ENCODE measurements around the gene CACNG5.

Gene CACNG5

GRCh38 chr17:66847704-66848103 lies 12.8 kb downstream of the CACNG5 start:
- no peak overlapping the region for H3K27ac ChIP-seq

GRCh38 chr17:66848496-66848895 lies 13.6 kb downstream of the CACNG5 start:
- no peak for DNase-seq (ENCODE audit: low read depth, low spot score)
- H3K27ac ChIP-seq: no peak overlapping the region

More at GRCh38 chr17:66847704-66848103, 12.8 kb downstream of the CACNG5 start:
- no peak for DNase-seq (ENCODE audit: low read depth, low spot score)

GRCh38 chr17:66849032-66849655 lies 14.2 kb downstream of the CACNG5 start:
- H3K27ac ChIP-seq: no peak overlapping the region
- no peak for DNase-seq (ENCODE audit: low read depth, low spot score)

GRCh38 chr17:66849851-66850580 lies 15.1 kb downstream of the CACNG5 start:
- no peak overlapping the region for H3K27ac ChIP-seq
- DNase-seq (ENCODE audit: low read depth, low spot score): no peak

- H3K27ac ChIP-seq: no peak overlapping the region
- no peak for DNase-seq (ENCODE audit: low read depth, low spot score)
Observed at GRCh38 chr17:66850692-66851091, 15.8 kb downstream of the CACNG5 start.

GRCh38 chr17:66855204-66855603 lies 20.3 kb downstream of the CACNG5 start:
- no peak for DNase-seq (ENCODE audit: low read depth, low spot score)

GRCh38 chr17:66858226-66859083 lies 23.5 kb downstream of the CACNG5 start:
- no peak overlapping the region for H3K27ac ChIP-seq
- DNase-seq (ENCODE audit: low read depth, low spot score): no peak

More at GRCh38 chr17:66855204-66855603, 20.3 kb downstream of the CACNG5 start:
- H3K27ac ChIP-seq: no peak overlapping the region

GRCh38 chr17:66859353-66859752 lies 24.4 kb downstream of the CACNG5 start:
- no peak overlapping the region for H3K27ac ChIP-seq
- no peak for DNase-seq (ENCODE audit: low read depth, low spot score)

GRCh38 chr17:66860204-66860603 lies 25.3 kb downstream of the CACNG5 start:
- no peak overlapping the region for H3K27ac ChIP-seq
- DNase-seq (ENCODE audit: low read depth, low spot score): no peak

GRCh38 chr17:66863820-66864219 lies 28.9 kb downstream of the CACNG5 start:
- no peak overlapping the region for H3K27ac ChIP-seq
- no peak for DNase-seq (ENCODE audit: low read depth, low spot score)

- DNase-seq (ENCODE audit: low read depth, low spot score): no peak
- no peak overlapping the region for H3K27ac ChIP-seq
Observed at GRCh38 chr17:66865151-66865550, 30.2 kb downstream of the CACNG5 start.

GRCh38 chr17:66873962-66874361 lies 39.0 kb downstream of the CACNG5 start:
- no peak overlapping the region for H3K27ac ChIP-seq
- no peak for DNase-seq (ENCODE audit: low read depth, low spot score)

- H3K27ac ChIP-seq: no peak overlapping the region
- DNase-seq (ENCODE audit: low read depth, low spot score): no peak
Observed at GRCh38 chr17:66884931-66885330, 50.0 kb downstream of the CACNG5 start.

- no peak for DNase-seq (ENCODE audit: low read depth, low spot score)
- no peak overlapping the region for H3K27ac ChIP-seq
Observed at GRCh38 chr17:66885417-66885816, 50.5 kb downstream of the CACNG5 start.

GRCh38 chr17:66889480-66890230 lies 54.7 kb downstream of the CACNG5 start:
- no peak for DNase-seq (ENCODE audit: low read depth, low spot score)
- H3K27ac ChIP-seq: no peak overlapping the region

- no peak for DNase-seq (ENCODE audit: low read depth, low spot score)
- H3K27ac ChIP-seq: no peak overlapping the region
Observed at GRCh38 chr17:66892246-66892645, 57.3 kb downstream of the CACNG5 start.

GRCh38 chr17:66893382-66893781 lies 58.5 kb downstream of the CACNG5 start:
- no peak for DNase-seq (ENCODE audit: low read depth, low spot score)
- H3K27ac ChIP-seq: no peak overlapping the region

GRCh38 chr17:66893863-66894262 lies 58.9 kb downstream of the CACNG5 start:
- DNase-seq (ENCODE audit: low read depth, low spot score): no peak
- no peak overlapping the region for H3K27ac ChIP-seq

- DNase-seq (ENCODE audit: low read depth, low spot score): no peak
- no peak overlapping the region for H3K27ac ChIP-seq
Observed at GRCh38 chr17:66897141-66897540, 62.2 kb downstream of the CACNG5 start.

- H3K27ac ChIP-seq: no peak overlapping the region
- no peak for DNase-seq (ENCODE audit: low read depth, low spot score)
Observed at GRCh38 chr17:66898536-66898935, 63.6 kb downstream of the CACNG5 start.
